GM19372 (cell line): Measurements from ENCODE around the gene CXXC4.

Experiments used
- ATAC-seq: cut with Tn5 transposase; IDR thresholded peaks from one replicate; pipeline ENCODE4 v1.9.1; 2021; ENCODE audit warnings: mild to moderate bottlenecking, low read depth, moderate library complexity; ENCODE audit not compliant: unreplicated experiment

The CXXC4 gene

DNA sequence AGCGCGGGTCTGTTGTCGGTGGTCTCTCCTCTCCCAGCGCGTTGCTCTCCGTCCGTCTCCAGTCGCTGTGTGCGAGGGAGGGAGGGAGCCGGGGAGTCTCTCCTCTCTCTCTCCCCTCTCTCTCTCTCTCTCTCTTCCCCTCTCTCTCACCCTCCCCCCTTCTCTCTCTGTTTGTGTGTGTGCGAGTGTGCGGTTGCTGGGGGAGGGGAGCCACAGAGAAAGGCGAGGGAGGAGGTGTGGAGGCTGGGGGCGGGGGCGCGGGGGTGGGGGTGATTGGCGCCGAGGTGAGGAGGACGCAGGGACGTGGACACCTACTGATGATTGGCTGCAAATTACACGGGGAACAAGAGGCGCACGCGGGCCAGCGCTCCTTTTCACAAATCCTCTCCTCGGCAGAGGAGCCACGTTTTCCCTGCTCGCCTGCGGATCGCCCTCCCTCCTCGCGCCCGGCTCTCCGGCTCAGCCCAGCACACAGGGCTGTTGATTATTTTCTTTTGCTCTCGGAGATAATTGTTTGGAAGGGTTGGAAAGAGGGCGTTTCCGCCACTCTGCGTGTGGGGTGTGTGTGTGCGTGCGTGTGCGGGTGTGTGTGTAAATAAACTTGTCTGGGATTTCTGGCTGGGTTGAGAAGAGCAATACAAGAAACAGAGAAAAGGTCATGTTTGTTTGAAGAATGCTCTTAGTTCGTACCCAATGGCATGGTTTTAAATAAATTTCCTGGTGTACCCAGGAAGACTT is at the start of gene CXXC4:
Gene CXXC4 (minus strand): TSS at position 73 of the 738 bp plus-strand sequence. CDS start 3,092 bp downstream, outside the sequence.
- peak; percentile 26 for ATAC-seq

DNA sequence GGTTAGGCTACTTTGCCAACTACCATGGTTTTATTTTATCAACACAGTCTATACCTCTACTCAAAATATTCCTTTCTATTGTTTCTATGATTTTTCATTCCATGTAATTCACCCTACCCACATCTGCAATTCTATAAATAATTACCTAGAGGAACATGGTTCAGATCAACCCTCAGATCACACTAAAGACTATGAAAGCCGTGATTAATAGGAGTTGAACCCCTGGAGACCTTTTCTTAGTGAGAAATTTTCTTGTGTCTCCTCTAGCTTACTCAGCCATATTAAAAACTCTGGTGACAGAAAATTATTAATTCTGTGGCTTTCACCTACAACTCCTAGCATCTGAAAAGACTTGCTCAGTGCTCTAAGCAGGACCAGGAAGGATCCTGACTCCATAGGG is 38.5 kb upstream of the CXXC4 start:
- no peak for ATAC-seq

DNA sequence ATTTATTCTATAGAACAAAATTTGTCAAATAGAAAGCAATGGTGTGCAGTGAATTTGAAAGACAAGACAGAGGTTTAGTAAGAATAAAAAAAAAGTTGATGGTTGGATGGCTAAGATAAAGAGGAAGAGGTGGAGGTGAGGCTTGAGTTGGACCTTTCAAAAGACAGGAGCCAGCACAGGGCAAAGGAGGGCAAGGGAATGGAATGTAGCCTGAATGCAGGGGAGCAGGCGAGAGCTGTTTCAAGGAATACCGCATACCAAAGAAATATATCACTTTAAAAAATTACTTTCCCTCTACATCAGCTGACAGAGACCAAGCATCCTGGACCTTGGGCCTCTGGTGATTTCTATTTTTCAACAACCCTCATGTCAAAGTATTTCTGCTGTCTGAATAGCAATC is 38.0 kb upstream of the CXXC4 start:
- no peak for ATAC-seq

DNA sequence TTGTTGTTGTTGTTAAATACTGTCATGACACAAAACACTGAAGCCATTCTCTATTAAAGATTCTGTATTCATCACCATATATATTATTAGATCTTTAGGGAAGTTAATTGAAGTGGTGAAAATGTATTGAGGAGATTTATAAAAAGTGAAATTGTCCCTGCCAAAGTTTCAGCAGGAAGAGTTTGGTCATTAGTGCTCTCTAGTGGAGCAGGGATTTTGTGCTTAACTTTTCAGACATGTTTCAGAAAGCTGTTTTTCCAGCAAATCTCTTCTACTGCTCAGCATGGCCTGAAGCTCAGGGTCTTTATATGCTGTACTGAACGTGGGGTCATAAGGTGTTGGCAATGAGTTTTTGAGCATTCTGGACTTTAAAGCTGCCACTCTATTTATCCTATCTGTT is 36.7 kb upstream of the CXXC4 start:
- ATAC-seq: no peak

DNA sequence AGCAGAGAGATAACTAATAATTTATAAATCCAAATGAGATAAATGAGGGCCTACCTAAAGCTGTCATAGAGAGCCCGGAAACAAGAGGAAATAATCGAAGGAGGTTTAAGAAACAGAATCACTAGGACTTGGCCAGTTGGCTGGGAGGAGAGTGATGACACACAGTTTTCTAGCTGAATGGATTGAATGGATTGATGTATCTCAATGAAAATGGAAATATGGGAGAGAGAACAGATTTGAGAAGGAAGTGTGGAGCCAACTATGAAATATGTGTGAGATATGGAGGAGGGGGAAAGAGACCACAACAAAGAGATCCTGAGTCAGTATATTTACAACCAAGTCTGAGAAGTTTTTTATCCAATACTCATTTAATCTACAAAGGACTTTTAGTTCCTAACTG is 35.7 kb upstream of the CXXC4 start:
- ATAC-seq: no peak

DNA sequence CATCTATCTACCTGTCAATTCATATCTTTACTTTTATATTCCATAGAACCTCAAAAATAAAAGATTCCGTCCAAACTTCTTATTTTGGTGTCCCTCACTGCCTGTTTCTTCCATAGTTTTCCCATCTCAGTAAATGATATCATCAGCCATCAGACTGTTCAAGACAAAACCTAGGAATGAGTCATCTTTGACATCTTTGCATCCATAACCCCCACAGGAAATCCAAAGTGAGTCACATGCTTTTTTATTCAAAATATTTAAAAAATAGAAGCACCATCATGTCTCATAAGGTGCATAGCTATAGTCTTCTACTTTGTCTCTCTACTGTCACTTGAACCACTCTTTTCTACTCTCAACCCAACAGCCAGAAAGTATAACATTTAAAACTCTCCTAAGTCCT is 29.9 kb upstream of the CXXC4 start:
- ATAC-seq: no peak

DNA sequence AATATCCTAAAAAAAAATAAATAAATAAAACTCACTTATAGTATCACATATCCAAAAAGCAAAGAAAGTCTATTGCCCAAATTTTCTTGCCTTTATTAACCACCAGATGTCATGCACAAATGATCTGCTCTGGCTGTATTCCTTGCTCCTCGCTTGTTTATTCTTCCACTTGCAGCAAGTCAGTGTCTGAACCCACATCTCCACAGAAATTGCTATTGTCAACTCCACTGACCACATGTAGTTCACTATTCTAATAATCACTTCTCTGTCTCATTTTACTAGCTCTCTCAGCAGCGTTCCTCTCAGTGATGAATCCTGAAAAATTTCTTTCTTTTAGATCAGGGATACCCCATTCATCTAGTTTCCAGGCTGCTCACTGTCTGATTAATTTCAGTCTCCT is 29.3 kb upstream of the CXXC4 start:
- ATAC-seq: no peak

DNA sequence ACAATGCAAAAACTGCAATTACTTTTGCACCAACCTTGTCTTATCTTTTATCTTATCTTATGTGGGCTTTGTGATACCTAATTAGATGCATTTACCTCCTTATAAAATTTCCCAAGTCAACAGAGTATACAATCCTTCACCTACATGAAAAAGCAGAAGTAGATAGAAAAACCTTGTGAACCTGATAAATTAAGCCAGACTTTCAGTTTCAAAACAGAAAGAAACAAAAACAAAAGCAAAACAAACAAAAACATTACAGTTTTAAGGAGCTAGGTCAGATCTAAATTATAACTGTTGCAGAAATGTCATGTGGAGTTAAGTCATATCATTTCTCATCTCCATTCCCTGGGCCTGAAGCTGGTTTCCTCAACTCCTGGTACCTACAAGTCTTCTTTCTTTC is 24.9 kb upstream of the CXXC4 start:
- peak; percentile 93 for ATAC-seq

DNA sequence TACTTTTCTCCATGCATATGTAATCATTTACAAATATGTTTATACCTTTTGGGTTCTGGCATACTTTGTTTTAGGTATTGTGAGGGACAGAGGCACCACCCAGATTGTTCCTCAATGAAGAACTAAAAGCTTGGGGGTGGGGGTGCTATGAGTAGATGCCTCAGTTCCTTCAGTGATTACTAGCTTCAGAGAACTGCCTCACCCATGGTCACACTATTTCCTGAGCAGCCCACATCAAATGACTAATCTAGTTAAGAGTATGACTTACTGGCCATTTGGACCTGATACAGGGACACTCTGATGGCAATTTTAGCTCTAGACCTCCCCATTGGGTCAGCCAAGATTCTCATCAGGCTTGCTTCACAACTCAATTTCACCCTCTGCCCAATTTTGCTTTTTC is 22.2 kb upstream of the CXXC4 start:
- no peak for ATAC-seq

DNA sequence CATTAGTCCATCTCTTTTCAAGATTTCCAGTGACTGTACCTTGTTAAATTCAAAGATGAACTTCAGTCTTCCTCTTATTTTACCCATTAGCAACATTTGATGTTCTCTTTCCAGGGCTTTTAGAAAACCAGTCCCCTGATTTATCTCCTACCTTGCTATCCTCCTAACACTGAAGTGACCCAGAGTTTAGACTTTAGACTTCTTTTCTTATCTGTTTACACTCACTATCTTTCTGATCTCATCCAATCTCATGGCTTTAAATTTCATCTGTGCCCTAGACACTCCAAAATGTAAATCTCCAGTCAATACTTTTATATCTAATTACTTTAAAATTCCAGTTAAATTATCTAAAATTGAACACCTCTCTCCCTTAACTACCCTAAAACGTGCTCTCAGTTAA is 13.5 kb upstream of the CXXC4 start:
- no peak for ATAC-seq

DNA sequence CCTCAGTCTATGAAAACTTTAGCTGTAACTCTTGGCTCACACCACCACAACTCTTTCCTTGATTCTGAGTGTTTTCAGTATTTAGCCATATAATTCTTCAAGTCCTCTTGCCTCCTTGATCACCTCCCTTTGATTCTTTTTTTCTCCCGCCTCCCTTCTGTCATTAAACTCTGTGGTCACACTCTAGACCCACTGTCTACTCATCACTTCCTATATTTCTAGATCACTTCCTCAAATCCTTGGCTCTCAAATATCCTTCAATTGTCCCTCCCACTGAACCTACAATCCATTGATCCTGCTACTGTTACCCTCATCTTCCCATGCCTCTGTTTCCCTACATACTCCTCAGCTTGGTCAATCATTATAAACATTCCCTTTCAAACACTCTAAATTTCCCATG is 12.4 kb upstream of the CXXC4 start:
- ATAC-seq: no peak

DNA sequence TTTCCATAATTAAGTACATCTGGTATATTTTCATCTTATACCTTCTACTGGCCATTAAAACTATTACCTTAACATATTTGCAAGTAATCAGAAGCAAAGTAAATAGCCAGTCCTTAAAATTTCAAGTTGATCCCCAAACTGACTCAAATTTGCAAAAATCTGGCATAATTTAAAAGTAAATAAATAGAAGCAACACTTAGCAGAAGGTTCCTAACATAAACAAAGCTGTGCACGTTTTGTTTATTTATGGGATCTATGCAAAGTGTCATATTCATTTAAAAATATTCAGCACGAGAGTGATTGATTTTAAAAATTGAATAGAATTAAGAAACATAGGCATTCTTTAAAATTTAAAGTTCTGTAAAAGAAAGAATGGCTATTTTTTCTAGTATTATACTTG is 9.8 kb upstream of the CXXC4 start:
- ATAC-seq: no peak

DNA sequence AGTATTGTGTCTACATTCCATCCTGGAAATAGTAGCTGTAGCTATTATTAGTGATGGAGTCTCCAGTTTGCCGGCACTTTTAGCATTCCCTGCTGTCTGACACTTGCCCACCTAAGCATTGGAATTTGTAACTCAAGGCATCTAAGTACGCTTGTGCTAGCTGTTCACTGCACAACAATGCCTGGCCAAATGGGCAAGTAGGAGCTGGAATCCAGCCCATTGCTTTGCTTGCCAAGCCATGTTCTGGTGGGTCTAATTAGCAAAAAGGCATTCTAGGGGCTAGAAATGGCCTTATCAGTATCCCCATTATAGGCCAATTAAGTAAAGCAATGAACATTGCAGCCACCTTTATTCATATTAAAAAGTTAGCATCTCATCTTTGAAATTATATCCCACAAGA is 7.8 kb upstream of the CXXC4 start:
- no peak for ATAC-seq

DNA sequence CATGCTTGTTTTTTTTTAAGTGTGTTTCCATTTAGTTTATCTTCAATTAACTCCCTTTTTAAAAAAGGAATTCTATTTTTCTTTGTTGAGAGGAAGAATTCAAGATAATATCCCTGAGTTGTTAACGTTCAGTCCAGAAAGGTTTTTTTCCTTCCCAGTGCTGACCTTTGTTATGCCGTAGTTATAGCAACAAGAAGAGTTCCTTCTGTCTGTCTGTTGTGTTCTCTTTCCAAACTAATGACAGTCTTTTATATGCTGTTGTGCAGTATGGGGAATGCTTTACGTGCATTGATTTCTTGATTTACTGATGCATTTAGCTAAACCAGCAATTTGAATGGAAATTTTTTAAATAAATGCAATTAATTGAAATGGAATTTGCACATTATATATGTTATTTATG is 6.6 kb upstream of the CXXC4 start:
- ATAC-seq: no peak

DNA sequence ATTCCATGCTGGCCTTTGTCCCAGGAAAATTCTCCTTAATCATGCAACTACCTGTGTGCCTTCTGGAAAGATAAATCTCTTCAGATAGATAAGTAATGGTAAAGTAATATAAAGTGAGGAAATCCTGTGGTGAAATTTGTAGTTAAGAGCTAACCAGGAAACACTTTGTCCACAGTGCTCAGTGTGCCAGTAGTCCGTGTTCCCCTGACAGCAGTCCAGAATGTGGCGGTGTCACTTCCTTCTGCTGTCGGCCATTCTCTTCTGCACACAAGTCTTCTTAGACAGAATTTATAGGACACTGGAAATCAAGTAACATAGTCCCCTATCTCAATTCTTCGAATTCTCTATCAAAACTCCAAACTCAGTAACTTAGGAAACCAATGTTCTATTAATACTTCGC is 5.7 kb upstream of the CXXC4 start:
- no peak for ATAC-seq

DNA sequence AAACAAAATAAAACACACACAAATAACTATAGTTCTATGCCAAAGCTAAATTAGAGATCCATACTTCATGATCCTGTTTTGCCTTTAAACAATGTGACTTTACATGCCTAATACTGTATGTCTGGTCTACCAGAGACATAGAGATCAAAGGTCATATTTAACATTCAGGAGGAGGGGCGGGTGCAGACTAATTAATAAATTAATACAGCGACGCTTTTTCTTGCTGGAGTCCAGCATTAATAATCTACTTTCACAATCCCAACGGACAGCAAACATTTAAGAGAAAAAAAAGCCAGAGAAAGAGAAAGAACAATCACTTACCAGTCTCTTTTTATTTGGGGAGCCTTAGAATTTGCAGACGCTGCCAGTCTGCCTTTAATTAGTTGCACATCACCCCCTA is 509 bp downstream of the CXXC4 start:
- ATAC-seq: no peak

DNA sequence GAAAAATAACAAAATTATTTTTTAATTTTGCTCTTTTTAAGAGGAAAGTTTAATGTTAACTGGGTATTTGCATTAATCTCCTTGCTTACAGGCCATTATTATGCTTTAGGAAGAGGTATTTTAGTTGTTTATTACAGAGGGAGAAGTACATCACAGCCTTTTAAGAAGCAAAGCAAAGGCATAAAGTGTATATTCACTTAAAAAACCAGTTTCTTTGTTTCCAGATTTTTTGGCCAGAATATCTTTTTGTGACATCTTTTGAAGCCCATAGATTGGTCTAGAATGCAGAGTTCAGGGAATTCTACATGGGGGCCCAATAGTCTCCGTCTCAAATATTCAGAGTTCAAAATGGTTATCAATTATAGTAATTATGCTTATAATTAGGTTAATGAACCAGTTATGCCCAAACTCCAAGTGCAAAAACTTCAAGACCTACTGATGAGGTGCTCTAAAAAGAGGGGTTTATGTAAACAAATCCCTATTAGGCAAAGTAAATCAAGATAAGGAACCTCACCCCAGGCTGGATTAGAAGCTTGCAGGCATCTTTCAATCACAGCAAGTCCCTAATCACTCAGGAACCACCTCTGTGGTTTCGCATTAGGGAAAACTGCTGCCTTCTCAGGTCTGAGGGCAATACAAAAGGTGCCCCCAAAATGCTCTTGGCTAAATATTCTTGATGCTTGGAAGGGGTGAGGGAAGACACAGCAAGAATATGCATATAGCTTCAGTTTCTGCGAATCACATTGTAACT is 1.4 kb downstream of the CXXC4 start:
- no peak for ATAC-seq

DNA sequence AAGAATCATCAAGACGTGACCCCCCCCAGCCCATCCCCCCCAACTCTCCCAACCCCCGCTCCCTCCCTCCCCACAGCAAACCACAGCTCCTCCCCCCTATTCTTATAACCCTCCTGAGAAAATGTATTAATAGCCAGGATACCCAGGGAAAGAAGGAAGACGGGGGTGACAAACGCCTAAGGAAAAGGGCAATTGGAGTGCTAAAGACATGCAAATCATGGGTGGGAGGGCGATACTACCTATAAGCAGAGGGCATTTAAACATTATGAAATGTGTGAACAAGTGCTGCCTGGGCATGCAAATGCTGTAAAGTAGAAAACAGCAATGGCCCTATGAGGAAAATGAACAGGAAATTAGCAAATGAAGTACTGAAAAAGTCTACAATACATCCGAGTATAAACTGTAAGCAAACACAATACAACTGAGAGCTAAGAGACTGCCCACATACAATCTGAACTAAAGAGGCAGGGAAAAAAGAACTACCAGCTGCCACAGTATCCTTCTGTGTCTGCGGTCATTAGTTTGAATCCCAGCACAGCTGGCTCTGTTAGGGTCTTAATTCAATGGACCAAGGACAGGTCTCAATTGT is 2.4 kb downstream of the CXXC4 start:
- peak; percentile 24 for ATAC-seq

DNA sequence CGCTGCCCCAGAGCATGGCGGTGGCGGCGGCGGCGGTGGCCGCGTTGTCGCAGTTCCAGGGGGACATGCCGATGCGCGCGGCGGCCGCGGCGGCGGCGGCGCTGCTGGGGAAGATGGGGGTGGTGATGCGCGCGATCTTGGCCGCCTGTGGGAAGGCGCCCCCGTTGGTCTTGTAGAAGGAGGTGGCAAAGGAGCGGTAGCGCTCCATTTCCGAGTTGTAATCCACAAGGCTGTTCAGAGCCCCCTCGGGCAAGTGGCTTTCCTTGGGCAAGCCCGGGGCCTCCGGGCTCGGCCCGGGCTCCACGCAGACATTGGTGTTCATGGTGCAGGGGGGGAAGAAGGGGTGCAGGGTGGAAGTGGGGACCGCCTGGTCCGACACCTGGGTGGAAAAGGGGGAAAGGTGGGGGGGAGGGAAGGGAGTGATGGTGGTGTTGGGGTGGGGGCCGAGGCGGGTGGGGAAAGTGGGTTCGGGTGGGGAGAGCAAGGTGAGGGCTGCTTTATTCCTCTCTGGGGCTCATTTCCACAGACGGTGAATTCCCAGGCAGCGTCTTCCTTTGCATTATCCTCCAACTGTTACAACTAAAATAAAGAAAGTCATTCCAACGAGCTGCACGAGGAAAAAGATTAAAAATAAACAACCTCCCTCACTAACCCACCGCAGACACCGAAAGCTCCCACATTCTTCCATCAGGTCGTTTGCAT is 3.1 kb downstream of the CXXC4 start:
- peak; percentile 28 for ATAC-seq

DNA sequence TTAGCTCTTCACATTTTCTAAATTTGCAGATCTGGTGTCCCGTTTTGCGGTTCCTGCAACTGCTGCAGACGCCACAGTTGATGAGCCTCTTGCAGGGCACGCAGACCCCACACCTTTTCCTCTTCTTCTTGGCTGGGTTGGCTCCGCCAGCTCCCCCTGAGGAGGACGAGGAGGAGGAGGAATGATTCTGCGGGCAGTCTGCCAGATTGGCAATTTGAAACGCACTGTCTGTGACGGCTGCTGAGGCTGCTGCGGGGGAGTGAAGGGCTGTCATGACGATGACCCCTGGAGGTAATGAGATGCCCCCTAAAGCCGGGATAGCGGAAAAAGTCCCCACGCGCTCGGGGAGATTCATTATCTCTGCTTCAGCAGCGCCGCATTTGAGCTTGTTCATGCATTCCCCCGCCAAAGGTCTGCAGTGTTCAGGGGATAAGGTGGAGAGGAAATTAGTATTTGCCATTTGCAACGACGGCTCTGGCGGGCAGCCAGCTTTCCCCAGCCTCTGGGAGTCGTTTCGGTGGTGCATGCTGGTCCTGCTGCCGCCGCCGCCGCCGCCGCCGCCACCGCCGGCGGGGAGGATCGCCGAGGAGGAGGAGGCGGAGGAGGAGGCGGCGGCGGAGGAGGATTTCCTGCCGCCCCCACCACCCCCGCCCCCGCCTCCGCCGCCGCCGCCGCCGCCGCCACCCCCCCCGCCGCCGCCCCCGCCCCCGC is 3.8 kb downstream of the CXXC4 start:
- ATAC-seq: peak; percentile 24
